DOHH2 (cell line): ENCODE results near the gene PPP1R14C.

ENCODE experiments used
- CTCF ChIP-seq: fragments of 200-600 bp; sonication (generic); IDR thresholded peaks from one replicate; pipeline ENCODE4 v1.5.1; 2014; ENCODE audit warnings: antibody characterized with exemption, mild to moderate bottlenecking, low read depth, low read length; ENCODE audit not compliant: poor library complexity, severe bottlenecking
- EZH2phosphoT487 ChIP-seq: fragments of 200-600 bp; sonication (generic); IDR thresholded peaks from 2 replicates; pipeline ENCODE4 v1.6.1; 2017; ENCODE audit warnings: borderline replicate concordance, mild to moderate bottlenecking, antibody characterized with exemption, low read length, moderate library complexity, mixed read lengths

- no peak for TF ChIP-seq CTCF
- no peak for TF ChIP-seq EZH2phosphoT487
These were observed 110.0 kb downstream of the PPP1R14C start for GRCh38 chr6:150252714-150253444.
